HCT116 (cell line): ENCODE measurements around the gene DHDH.

Experiments
- JUND ChIP-seq: IDR thresholded peaks from 2 replicates; pipeline ENCODE4 v1.6.1; 2012
- POLR2A ChIP-seq: IDR thresholded peaks from 2 replicates; pipeline ENCODE4 v1.7.0; 2011; ENCODE audit warnings: borderline replicate concordance; ENCODE audit not compliant: insufficient read depth, insufficient read length; ENCODE audit errors: extremely low read depth
- YY1 ChIP-seq: IDR thresholded peaks from 2 replicates; pipeline ENCODE4 v1.6.1; 2011; ENCODE audit warnings: low read length, low read depth, moderate library complexity, mild to moderate bottlenecking; ENCODE audit not compliant: insufficient replicate concordance; ENCODE audit errors: extremely low read depth
- TF ChIP-seq, protein P1 (sequence below), 3 experiments: fragments of 200-600 bp in 1 of 3; sonication (generic) in 1 of 3; IDR thresholded peaks in 2 of 3; conservative IDR thresholded peaks in 1 of 3; 2 replicates each; pipeline ENCODE4 v1.5.1; 2012 to 2017; ENCODE audit warnings: low read depth in 2 of 3, low read length in 2 of 3, antibody characterized with exemption in 1 of 3, borderline replicate concordance in 1 of 3, control low read depth in 1 of 3, mild to moderate bottlenecking in 1 of 3, mixed read lengths in 1 of 3, mixed run types in 1 of 3, moderate library complexity in 1 of 3; ENCODE audit not compliant: insufficient read depth in 1 of 3

DNA sequence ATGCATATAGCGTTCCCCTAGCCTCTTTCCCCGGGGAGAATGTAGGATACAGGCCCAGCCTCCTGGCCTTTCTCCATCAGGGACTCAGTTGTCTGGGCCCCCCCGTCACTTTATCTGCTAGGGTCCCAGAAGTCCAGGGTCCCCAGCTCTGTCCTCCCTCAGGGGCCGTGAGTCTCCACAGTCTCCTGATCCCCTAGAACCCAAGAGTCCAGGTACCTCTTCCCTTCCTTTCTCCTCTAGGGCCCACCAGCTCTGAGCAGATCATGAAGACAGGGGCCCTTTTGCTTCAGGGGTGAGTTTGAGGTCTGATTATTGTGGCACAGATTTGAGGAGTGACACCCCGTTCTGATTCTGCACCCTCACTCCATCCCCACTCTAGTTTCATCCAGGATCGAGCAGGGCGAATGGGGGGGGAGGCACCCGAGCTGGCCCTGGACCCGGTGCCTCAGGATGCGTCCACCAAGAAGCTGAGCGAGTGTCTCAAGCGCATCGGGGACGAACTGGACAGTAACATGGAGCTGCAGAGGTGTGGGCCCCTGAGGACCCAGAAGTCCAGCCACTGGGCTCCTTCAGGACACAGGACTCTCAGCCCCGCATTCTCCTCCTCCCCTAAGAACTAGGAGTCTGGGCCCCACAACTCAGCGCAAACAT, 21.9 kb downstream of the DHDH start:
- TF ChIP-seq, protein P1, sequence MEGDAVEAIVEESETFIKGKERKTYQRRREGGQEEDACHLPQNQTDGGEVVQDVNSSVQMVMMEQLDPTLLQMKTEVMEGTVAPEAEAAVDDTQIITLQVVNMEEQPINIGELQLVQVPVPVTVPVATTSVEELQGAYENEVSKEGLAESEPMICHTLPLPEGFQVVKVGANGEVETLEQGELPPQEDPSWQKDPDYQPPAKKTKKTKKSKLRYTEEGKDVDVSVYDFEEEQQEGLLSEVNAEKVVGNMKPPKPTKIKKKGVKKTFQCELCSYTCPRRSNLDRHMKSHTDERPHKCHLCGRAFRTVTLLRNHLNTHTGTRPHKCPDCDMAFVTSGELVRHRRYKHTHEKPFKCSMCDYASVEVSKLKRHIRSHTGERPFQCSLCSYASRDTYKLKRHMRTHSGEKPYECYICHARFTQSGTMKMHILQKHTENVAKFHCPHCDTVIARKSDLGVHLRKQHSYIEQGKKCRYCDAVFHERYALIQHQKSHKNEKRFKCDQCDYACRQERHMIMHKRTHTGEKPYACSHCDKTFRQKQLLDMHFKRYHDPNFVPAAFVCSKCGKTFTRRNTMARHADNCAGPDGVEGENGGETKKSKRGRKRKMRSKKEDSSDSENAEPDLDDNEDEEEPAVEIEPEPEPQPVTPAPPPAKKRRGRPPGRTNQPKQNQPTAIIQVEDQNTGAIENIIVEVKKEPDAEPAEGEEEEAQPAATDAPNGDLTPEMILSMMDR (IDR thresholded peaks at IDR 0.05 in 2 of 3, conservative IDR thresholded peaks at IDR 0.05 in 1 of 3; ENCODE audit: borderline replicate concordance in 1 of 3, insufficient read depth in 1 of 3, low read depth in 2 of 3, low read length in 2 of 3) = no peak
- TF ChIP-seq POLR2A (no peak), YY1 (no peak), JUND (no peak)
